Skin of body (tissue), 2 donors: Measurements from ENCODE around the gene SLC35F3. TPM values are rescaled to one million over a fixed set of nuclear protein-coding genes. Genes with fewer than 3 reads are reported as not detected.

Experiments used
- DNase-seq: peaks from one replicate; lab custom pipeline; 2025; lab: John Stamatoyannopoulos, UW
- total RNA-seq: library from RNA; depleted of rRNA; stranded (reverse); fragments of >200 nt; gene quantifications from one replicate; pipeline ENCODE4 v1.2.3, GENCODE V29; 2014

Gene SLC35F3
- total RNA-seq, 1 donor from 2014 or later, result 0.79 TPM

- no peak for DNase-seq
These were observed 408.7 kb downstream of the SLC35F3 start for GRCh38 chr1:234313171-234313570.

- no peak for DNase-seq
These were observed 410.6 kb downstream of the SLC35F3 start for GRCh38 chr1:234315091-234315541.

GRCh38 chr1:234315588-234315987, 411.1 kb downstream of the SLC35F3 start:
- no peak for DNase-seq

GRCh38 chr1:234316486-234316885, 412.0 kb downstream of the SLC35F3 start:
- no peak for DNase-seq

GRCh38 chr1:234316937-234317336, 412.5 kb downstream of the SLC35F3 start:
- no peak for DNase-seq

- DNase-seq, result no peak
These were observed 415.6 kb downstream of the SLC35F3 start for GRCh38 chr1:234320069-234320468.

GRCh38 chr1:234320549-234320948, 416.1 kb downstream of the SLC35F3 start:
- DNase-seq, result no peak

GRCh38 chr1:234321231-234321630, 416.8 kb downstream of the SLC35F3 start:
- DNase-seq, result no peak

- DNase-seq, result no peak
These were observed 417.6 kb downstream of the SLC35F3 start for GRCh38 chr1:234322097-234322496.

GRCh38 chr1:234322979-234323378, 418.5 kb downstream of the SLC35F3 start:
- DNase-seq, result no peak

GRCh38 chr1:234324821-234325220, 420.3 kb downstream of the SLC35F3 start:
- DNase-seq, result no peak

GRCh38 chr1:234325878-234326496, 421.5 kb downstream of the SLC35F3 start:
- DNase-seq, result no peak

GRCh38 chr1:234326497-234327366, 422.3 kb downstream of the SLC35F3 start:
- no peak for DNase-seq

- no peak for DNase-seq
These were observed 423.2 kb downstream of the SLC35F3 start for GRCh38 chr1:234327577-234328164.

- no peak for DNase-seq
These were observed 426.4 kb downstream of the SLC35F3 start for GRCh38 chr1:234330843-234331215.

GRCh38 chr1:234331507-234331906, 427.0 kb downstream of the SLC35F3 start:
- no peak for DNase-seq

- no peak for DNase-seq
These were observed 431.9 kb downstream of the SLC35F3 start for GRCh38 chr1:234336359-234336758.

GRCh38 chr1:234337233-234337632, 432.8 kb downstream of the SLC35F3 start:
- DNase-seq, result no peak

- DNase-seq, result no peak
These were observed 436.1 kb downstream of the SLC35F3 start for GRCh38 chr1:234340528-234340927.

GRCh38 chr1:234342774-234343173, 438.3 kb downstream of the SLC35F3 start:
- no peak for DNase-seq

- no peak for DNase-seq
These were observed 440.8 kb downstream of the SLC35F3 start for GRCh38 chr1:234345237-234345636.

- DNase-seq, result no peak
These were observed 444.5 kb downstream of the SLC35F3 start for GRCh38 chr1:234348964-234349363.
